Non-pigmented ciliary epithelial cell (primary cell): ENCODE measurements around the gene SFMBT1.
"Not testable (repeated sequence)": the region's sequence is repeated elsewhere in the genome, so short reads cannot be mapped to it uniquely, and the experiment has no call there.

Experiments
- DNase-seq: peaks from one replicate; pipeline ENCODE4 v3.0.0-alpha.2; 2010; ENCODE audit warnings: low read depth

SFMBT1 gene

DNA sequence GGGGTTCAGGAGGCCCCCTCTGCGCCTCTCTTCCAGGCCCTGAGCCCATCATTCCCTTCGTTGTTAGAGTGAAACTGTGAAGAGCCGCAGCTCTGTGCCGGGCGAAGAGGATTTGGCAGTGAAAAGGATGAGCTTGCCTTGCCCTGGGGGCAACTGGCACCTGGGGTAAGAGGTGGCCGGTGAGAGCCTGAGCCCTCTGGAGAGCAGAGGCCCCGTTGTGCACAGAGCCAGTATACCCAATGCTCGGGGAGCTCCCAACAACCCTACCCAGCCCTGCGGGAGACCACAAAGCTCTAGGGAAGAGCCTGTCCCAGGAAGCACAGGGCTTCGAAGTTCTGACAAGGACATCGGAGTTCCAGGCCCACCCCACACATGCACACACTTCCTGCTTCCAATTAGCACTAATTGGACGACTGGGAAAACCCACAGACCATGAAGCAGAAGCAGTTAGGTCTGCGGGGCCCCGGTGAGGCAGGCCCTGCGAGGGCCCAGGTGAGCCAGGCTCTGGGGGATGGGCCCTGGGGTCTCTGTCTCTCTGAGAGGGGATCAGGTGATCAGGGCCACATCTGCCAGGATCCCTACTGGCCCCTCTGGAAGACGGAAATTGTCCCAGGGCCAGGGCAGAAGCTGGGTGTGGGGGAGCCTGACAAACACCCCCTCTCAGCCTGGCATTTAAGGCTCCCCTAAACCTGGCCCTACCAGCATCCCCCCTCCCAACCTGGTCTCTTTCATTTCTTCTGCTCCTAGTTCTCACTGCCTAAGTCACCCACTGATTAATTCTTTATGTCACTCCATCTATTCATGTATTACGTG lies 27.9 kb upstream of the SFMBT1 start:
- DNase-seq, result no peak

DNA sequence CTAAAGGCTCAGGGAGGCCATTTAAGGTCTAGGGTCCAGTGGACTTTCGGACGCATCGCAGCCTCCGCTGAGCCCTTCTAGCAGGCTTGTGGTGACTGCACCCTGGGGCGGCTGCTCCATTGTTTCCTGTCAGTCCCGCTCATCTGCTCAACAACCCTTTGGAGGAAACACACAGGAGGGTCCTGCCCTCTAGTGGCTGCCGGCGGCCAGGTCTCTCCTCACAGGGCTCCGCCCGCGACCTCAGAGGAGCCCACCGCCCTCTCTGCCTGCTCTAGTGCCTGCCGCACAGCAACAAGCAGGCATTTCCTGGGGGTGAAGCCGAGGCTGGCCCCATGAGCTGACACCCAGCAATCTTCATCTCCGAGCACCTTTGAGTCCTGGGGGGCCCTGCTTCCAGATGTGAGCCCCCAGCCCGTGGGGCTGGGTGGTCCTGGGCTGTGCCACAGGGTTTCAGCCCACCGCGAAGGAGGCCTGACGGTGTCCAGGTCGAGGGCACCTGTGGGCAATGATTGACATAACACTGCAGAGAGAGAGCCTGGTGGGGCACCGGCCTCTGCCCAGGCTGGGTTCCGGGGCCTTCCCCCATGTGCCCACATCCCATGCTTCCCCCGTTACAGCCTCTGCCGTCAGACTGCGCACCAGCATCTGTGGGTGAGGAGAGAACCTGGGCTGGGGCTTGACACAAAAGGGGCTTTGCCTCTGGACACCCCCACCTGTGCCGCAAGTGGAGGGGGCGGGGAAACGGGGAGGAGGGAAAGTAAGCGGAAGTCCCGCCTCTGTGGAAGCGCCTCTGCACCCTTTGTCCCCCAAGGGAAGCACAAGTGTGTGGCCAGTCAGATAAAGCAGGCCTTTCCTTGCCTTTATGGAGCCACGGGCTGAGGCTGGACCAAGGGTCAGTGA lies 27.0 kb upstream of the SFMBT1 start:
- DNase-seq, result peak; percentile 30

DNA sequence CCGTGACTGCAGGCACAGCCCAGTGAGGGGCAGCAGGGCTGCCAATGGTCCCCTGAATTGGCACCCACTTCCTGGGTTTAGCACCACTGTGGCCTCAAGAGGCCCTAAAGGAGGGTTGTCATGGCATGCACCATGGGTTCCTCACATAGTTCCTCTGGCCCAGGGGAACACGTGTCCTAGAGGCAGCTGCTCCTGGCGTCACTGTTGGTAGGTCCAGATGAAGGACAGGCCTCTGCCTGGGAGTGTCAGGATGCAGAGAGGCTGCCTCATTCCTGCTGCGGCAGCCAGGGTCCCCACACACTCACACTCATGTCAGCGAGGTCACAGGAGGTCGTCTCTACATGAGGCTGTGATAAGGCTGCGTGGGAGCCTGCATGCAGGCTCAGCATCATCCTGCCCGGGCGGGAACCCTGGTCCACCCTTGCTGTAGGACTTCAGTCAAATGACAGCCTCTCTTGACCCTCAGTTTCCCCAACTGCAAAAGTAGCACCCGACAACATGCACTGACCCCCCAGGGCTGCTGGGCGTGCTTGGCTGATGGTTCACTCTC lies 26.1 kb upstream of the SFMBT1 start:
- no peak for DNase-seq

DNA sequence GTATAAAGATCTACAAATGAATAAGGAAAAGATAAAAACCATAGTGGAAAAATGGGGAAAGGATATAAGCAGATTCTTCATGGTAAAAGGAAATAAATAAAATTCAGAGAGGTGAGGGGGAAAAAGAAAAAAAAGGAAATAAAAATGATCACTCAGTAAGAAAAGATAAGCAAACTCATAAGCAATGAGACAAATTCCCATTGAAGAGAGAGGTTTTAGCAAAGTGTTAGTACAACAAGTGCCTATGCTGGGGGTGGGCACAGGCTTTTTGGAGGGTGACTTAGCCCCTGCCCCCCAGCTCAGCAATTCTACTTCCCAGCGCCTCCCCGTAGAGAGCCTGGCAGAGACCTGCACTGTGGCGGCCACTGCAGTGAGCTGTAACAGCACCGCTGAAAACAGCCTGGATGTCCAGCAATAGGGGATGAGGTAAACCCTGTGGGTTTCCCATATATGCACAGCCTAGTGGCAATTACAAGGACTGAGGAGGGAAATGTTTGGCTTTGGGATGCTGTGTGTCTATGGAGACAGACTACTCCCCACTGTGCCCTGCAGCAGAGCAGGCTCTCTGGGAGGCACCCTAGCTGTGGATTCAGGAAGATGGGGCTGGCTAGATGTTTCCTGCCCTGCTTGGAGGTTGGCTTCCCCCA lies 23.7 kb upstream of the SFMBT1 start:
- no peak for DNase-seq

DNA sequence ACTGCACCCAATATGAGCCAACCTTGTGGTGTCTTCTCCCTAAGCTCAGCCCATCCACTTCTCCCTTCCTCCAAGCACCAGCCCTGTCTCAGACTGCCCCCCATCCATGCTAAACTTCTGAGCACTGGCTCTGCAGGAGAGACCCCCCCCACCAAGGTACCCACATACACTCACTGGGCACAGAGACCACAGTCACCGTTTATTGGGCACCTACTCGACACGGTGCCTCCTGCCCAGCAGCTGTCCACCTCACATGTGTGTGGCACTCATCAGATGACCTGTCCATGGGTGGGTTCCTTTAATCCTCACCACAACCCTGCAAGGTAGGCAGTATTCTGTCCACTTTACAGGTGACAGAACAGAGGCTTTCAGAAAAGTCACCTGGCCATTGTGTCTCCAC lies 22.3 kb upstream of the SFMBT1 start:
- DNase-seq, result no peak

DNA sequence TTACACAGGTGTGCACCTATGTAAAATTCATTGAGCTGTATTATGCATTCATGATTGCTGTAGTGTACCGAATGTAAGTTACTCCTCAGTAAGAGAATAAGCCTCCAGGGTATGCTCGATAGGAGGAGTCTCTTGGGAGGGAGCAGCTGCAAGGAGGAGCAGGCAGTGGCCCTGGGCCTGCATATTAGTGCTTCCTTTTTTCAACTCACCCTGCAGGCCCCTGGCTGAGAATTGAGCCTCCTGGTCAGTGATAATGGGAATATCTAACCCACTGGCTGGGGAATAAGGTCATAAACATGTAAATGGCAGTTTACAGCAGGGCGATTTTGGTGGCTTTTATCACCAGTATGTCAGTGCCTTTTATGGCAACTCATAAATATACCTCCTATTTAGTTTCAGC lies 21.7 kb upstream of the SFMBT1 start:
- no peak for DNase-seq

DNA sequence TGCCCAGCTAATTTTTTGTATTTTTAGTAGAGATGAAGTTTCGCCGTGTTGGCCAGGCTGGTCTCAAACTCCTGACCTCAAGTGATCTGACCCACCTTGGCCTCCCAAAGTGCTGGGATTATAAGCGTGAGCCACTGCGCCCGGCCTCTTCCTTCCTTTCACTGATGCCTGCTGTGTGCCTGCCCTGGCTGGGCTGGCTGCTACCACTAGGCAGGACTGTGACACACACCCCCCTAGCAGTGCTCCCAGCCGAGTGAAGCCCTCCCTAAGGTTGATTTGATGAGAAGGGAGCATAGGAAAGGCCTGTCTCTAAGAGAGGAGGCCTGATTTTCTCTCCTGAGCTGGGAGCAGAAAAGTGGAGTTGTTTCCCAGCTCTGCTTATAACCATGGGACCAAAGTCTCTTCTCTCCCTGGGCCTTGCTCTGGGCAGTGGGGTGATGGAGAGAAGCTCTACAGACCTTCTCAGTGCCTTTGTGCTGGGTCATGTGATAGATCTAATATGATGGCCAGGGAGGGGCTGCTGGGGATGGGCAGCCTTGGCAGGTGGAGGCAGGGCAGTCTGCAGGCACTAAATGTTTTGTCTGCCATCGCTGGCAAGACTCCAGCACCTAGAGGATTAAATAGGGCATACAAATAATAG lies 20.1 kb upstream of the SFMBT1 start:
- DNase-seq, result no peak

DNA sequence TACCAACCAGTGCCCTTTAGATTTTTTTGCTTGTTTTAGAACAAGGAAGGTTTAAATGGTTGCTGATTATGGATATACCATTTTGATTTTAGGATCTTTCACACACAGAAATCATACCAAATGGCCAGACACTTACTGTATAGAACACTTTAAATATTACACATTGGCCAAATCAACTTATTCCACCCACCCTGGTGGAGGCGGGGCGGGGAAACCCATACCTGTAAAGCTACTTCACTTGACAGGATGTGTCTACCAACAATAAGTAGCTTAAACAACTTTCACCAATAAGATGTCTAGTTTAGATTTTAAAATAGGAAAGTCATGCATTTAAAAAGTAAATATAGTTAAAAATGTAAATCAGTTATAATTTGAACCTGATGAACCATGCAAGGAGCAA lies 17.0 kb upstream of the SFMBT1 start:
- DNase-seq, result no peak

DNA sequence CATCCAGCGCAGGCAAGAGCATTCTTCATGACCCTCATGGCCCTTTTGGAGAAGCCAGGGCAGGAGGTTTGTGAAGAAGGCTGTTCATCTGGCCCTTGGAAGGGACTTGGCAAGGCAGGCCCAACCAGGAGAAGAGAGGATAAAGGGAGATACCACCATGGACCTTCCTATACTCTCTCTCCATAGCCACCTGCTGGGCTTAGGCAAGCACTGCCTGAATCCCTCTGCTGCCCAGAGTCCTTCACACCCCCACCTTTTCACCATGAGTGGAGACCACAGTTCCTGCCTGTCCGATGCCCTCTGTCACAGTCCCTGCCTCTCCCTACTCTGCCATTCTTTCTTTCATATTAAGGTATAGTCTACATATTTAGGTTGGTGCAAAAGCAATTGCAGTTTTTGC lies 10.6 kb upstream of the SFMBT1 start:
- DNase-seq, result no peak

DNA sequence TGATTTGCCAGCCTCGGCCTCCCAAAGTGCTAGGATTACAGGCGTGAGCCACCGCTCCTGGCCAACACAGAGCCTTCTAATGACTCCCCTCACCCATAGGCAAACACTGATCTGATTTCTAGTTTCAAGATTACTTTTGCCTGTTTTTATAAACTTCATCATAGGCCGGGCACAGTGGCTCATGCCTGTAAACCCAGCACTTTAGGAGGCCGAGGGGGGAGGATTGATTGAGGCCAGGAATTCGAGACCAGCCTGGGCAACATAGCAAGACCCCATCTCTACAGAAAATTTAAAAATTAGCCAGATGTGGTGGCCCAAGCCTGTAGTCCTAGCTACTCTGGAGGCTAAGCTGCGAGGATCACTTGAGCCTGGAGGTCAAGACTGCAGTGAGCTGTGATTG lies 8.4 kb upstream of the SFMBT1 start:
- DNase-seq, result not testable (repeated sequence)

DNA sequence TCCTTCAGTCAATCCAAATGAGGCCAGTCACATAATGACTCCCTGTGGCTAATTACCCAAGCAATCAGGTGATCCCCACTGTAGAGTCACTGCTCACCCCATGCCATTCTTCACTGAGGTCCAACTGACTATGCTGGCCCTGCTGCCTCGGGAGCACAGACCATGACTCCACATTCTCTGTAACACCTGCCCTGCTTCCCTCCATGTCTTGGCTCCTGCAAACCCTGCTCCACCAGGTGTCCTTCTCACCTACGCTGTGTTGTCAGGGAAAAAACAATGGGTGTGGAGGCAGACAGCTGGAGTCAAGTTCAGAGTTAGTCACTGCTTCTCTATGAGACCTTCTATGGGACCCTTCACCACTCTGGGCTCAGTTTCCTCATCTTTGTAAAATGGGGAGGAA lies 6.1 kb upstream of the SFMBT1 start:
- no peak for DNase-seq

DNA sequence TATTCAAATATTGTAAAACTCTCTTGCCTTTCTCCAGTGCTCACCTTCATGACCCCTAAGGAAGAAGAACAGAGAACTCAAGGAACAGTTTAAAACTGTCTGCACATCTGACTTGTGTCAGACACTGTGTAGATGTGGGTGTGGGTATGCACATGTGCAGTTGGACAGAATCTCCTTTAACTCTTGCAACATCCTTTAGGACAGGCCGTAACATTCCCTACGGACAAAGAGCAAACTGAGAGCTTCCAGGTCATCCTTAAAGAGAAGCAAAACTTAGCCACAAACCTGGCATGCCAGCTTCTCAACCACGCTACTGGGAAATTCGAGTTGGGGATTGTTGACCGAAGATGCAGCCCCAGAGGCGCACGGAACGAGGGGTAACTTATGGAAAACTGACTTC lies 4.1 kb upstream of the SFMBT1 start:
- DNase-seq, result no peak

DNA sequence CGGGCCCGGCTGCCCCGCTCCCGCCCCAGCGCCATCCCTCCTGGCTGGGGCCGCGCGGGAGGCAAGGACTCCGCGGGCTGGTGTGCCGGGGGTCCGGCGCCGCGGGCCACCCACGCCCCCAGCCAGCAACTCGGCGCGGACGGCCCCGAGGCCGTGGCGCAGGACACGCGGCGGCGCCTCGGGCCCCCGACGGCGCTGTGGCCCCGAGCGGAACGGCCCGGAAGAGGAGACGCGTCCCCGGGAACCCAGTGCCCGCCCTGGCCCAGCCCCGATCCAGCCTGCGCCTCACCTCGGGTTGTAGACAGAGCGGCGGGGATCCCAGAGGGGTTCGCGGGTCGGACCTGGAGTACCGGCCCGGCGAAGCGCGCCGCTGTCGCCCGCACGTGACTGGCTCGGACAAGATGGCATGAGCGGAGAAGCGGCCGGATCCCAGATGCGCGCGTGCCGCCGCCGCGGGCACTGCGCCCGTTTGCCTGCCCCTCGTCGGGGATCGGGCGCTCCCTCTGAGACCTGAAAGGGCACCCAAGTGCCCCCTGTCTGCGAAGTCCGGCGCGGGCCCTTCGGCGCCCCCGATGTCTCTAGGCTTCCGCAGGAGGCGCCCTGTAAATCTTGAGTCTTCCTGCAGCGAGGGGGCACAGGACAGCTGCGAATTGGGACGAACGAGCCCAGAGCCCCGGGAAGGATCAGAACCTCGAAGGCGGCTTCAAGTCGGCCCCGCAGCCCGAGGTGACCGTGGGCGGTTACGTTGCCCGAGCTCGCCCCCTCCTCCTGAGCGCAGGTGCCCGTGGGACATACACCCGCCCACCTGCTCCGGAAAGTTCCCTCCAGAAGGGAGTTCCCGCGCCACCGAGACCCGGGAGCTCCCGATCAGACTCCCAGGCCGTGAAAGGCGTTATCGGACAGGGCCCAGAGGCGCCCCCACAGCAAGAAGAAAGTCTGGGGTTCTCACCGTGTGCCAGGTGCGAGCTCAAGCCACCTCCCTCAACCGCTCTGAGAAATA lies 598 bp upstream of the SFMBT1 start:
- no peak for DNase-seq

DNA sequence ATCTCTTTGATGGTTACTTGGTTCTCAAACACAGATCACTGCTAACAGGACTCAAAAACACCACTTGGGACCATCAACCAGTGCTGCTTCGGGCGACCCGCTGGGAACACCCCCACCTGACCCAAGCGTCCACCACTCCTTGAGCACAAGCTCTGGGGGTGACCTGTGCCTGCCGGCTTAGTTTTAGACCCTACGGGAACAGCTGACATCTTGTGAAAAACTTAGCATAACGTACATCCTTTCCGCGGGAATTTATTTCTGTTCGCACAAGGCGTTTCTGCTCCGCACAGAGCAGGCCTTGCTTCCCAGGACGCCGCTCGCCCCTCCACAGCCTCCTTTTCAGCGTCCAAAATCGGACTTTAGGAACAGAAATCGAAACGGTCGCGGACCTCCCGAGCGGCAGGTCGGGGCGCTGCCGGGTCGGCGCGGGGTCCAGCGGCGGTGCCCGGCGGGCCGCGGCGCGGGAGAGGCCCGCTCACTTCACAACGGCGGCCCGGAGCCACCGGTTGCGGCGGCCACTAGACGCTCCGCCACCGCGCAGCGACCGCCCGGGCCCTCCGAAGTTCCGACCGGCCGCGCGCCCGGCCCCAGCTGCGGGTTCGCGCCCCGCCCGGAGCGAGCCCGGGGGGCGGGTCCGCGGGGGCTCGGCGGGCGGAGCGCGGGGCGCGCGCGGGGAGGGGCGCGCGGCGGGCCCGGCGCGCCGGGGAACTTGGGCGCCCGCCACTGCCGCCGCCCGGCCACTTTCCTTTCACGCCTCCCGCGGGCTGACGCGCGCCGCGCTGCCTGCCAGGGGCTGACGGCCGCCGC lies 959 bp downstream of the SFMBT1 start:
- no peak for DNase-seq

DNA sequence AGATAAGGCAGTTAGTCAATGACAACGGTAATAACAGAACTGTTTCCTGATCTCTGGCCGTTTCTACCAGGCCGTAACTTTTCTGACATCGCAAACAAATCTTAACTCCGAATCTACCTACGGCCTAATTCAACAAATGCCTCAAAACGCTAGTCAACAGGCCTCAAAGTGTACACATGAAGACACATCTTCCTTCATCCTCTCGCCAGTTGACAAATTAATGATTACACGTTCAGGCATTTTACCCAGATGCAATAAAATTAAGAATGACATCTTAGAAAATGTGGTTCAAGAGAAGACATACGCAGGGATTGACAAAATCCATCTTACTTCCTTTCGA lies 1.5 kb downstream of the SFMBT1 start:
- DNase-seq, result no peak

DNA sequence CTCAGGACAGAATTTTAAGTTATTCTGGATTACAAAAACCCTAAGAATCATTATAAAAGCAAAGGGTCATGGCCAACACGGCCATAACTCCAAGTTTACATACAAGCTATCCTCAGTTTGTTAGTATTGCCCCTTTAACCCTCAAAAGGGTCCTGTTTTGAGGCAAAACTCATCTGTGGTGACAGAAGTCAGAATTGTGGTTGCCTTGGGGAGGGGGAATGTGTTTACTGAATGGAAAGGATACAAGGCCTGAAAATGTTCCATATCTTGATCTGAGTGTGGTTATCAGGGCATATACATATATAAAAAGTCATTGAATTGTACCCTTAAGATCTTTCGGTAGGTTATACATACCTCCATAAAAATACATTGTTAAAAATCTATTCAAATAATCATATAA lies 2.1 kb downstream of the SFMBT1 start:
- no peak for DNase-seq

DNA sequence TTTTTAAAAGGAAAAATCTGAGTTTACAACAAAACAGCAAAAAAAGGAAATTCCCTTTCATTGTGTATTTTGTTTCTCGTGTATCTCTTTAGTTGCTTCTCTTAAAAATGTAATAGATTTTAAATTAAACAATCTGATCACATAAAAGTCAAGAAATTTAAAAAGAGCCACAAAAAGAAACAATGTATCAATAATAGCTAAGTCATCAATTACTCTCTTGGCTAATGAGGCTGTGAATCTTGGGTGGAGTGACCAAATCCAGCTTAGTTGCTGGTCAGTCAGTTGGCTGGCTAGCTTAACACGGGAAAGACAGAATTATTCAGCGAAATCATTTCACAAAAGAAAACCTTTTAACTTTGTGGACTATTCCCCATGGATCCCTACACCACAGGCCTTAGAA lies 3.2 kb downstream of the SFMBT1 start:
- no peak for DNase-seq

DNA sequence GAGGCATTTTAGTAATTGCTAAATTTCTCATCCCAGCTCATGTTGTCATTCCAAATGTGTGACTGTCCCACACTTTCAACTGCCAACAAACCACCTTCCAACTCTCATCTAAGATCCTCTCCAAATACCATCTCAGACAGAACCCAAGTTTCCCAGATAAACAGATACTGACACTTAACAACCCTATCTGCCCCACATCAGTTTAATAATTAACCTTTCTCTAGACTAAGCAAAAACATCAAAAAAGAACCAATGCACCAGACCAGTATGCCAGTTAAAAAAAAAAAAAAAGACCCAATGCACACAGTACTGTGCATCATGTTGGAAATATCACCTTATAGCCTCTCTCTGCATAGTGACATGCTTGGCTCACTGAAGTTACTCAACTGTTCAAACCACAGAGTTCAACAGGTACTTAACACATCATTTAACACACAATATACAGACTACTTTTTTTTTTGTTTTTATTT lies 5.5 kb downstream of the SFMBT1 start:
- DNase-seq, result no peak

DNA sequence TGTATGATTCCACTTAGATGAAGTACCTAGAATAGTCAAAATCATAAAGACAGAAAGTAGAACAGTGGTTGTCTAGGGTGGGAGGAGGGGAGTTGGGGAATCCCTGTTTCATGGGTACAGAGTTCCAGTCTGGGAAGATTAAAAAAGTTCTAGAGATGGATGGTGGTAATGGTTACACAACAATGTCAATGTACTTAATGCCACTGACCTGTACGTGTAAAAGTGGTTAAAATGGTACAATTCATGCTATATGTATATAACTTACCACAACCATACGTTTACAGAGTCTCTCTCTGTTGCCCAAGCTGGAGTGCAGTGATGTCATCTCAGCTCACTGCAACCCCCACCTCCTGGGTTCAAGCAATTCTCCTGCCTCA lies 6.5 kb downstream of the SFMBT1 start:
- no peak for DNase-seq
